Activated CD4-positive, CD25-positive, alpha-beta regulatory T cell treated with anti-CD3 and anti-CD28 coated beads, Interleukin-2, amount 50 U/mL, for 16 hours (primary cell): ENCODE measurements around the gene IKBIP.
"Not testable (repeated sequence)": the region's sequence is repeated elsewhere in the genome, so short reads cannot be mapped to it uniquely, and the experiment has no call there.

Experiments
- DNase-seq: peaks from one replicate; pipeline ENCODE4 v3.0.0-alpha.2; 2020; ENCODE audit warnings: low read depth, low spot score

IKBIP gene

DNA sequence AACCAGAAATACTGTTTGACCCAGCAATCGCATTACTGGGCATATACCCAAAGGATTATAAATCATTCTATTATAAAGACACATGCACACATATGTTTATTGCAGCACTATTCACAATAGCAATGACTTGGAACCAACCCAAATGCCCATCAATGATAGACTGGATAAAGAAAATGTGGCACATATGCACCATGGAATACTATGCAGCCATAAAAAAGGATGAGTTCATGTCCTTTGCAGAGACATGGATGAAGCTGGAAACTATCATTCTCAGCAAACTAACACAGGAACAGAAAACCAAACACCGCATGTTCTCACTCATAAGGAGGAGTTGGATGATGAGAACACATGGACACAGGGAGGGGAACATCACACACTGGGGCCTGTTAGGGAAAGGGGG is 67.8 kb downstream of the IKBIP start:
- not testable (repeated sequence) for DNase-seq

DNA sequence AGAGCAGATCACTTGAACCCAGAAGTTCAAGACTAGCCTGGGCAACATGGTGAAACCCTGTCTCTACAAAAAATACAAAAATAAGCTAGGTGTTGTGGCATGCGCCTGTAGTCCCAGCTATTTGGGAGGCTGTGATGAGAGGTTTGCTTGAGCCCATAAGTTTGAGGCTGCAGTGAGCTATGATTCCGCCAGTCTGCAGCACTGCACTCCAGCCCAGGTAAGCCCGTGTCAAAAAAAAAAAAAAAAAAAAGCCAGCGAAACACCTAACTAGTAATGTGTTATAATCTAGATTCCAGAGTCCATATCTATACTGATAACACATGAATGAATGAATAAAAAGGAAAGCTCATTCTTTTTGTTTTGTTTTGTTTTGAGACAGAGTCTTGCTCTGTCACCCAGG is 69.6 kb downstream of the IKBIP start:
- DNase-seq, result no peak
